Left ventricle myocardium inferior (tissue), 1 donor: ENCODE data around the gene COTL1. TPM values are rescaled to one million over a fixed set of nuclear protein-coding genes. Genes with fewer than 3 reads are reported as not detected.
A peak's percentile ranks its signal among the peaks of the same experiment; 100 is the strongest.

Source experiments
- DNase-seq: peaks from one replicate; pipeline ENCODE4 v3.0.0-alpha.2; 2020
- H3K27ac ChIP-seq: fragments of 200-600 bp; replicated peaks from 2 replicates; pipeline ENCODE4 v1.8.0; 2021
- H3K27me3 ChIP-seq: fragments of 200-600 bp; 2 replicates; pipeline ENCODE4 v1.8.0; 2021; ENCODE audit warnings: low read depth
- H3K36me3 ChIP-seq: fragments of 200-600 bp; 2 replicates; pipeline ENCODE4 v1.8.0; 2021
- H3K4me1 ChIP-seq: fragments of 200-600 bp; 2 replicates; pipeline ENCODE4 v1.8.0; 2021
- H3K4me3 ChIP-seq: fragments of 200-600 bp; 2 replicates; pipeline ENCODE4 v1.8.0; 2021; ENCODE audit warnings: mild to moderate bottlenecking, moderate library complexity
- H3K9me3 ChIP-seq: fragments of 200-600 bp; replicated peaks from 2 replicates; pipeline ENCODE4 v1.8.0; 2021
- intact Hi-C: fragments of 100-400 bp; cut with micrococcal nuclease; formaldehyde crosslinking; loops from one replicate; pipeline ENCODE4 v1.11.0; 2022
- total RNA-seq: library from RNA; stranded (reverse); fragmentation: NEBNext Ultra II Directional; extraction: Animal tissue kit (Norgen Biotek cat#: 25700); gene quantifications from one replicate; pipeline ENCODE4 v1.2.1, GENCODE V29; 2021
- TF ChIP-seq, protein P1 (sequence below): fragments of 200-600 bp; IDR thresholded peaks from 2 replicates; pipeline ENCODE4 v1.8.0; 2021; ENCODE audit warnings: antibody characterized with exemption, mild to moderate bottlenecking, borderline replicate concordance
- donor health status: DM: no; HTN: yes; CAD: no; lungs with severe emphysema.

Gene COTL1
- total RNA-seq, 1 donor from 2014 or later: 13.3 TPM

DNA sequence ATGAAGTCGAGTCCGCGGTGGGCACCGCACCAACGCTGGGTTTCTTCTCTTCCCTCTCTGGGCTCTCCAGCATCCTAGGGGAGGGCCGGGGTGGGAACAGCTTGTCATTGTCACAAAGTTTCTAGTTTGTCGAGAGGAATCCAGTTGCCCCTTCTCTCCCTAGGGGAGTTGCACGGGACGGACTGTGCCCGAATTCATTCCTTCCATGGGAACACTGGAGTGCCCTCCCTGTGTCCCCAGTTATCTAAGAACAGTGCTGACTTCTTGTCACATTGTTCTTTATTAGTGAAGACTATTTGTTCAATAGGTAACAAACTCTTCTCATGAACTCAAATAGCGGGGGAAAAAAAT is 31.6 kb upstream of the COTL1 start:
- peaks cover 37% of the 10 kb centered on the region for H3K36me3 ChIP-seq
- TF ChIP-seq, protein P1, sequence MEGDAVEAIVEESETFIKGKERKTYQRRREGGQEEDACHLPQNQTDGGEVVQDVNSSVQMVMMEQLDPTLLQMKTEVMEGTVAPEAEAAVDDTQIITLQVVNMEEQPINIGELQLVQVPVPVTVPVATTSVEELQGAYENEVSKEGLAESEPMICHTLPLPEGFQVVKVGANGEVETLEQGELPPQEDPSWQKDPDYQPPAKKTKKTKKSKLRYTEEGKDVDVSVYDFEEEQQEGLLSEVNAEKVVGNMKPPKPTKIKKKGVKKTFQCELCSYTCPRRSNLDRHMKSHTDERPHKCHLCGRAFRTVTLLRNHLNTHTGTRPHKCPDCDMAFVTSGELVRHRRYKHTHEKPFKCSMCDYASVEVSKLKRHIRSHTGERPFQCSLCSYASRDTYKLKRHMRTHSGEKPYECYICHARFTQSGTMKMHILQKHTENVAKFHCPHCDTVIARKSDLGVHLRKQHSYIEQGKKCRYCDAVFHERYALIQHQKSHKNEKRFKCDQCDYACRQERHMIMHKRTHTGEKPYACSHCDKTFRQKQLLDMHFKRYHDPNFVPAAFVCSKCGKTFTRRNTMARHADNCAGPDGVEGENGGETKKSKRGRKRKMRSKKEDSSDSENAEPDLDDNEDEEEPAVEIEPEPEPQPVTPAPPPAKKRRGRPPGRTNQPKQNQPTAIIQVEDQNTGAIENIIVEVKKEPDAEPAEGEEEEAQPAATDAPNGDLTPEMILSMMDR: no peak
- intact Hi-C loops: no loop called here

DNA sequence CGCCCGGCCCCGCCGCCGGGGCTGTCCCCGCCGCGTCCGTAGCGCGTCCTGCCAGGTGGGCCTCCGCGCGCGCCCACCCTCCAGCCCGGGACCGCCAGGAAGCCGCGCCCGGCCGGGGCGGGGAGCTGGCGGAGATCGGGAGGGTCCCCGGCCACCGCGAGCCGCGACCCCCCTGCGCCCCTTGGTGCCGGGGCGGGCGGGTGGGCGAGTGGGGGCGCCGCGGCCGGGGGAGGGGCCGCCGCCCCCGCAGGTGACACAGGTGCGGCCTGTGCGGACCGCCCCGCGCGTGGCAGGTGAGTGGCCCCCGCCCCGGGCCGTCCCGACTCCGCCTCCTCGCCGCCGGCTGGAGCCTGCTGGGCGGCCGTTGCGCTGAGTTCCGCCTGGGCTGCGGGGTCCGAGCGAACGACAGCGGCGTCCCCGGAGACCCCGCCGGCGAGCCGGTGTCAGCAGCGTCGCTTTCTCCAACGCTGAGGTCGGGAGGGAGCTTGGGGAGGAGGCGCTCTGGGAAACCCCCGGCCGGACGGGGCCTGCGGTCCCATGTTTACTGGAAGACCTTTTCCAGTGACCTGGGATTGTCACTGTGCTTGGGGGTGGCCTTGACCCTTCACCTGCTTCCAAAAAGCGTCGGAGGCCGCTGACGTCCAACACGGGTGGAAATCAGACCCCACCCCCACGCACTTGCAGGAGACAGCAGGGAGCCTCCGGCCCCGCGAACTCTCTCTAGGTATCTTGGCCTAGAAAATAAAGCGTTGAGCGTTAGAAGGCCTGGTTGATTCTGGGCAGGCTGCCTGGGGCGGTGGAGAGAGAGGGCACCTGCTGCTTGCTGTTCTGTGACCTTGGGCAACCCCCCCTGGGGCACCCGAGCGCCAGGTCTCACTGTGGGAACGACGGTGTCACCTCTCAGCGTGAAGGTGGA is 31.0 kb upstream of the COTL1 start:
- H3K4me3 ChIP-seq: peak overlapping the region; percentile 88

More for the DNA sequence above, 31.6 kb upstream of the COTL1 start:
- Histone ChIP-seq H3K27me3 (no peaks in the 10 kb centered on the region), H3K4me3 (peak overlapping the region; percentile 88), H3K9me3 (no peaks in the 10 kb centered on the region), H3K4me1 (peaks cover 49% of the 10 kb centered on the region), H3K27ac (peak overlapping the region; percentile 96)
- no peak for DNase-seq

DNA sequence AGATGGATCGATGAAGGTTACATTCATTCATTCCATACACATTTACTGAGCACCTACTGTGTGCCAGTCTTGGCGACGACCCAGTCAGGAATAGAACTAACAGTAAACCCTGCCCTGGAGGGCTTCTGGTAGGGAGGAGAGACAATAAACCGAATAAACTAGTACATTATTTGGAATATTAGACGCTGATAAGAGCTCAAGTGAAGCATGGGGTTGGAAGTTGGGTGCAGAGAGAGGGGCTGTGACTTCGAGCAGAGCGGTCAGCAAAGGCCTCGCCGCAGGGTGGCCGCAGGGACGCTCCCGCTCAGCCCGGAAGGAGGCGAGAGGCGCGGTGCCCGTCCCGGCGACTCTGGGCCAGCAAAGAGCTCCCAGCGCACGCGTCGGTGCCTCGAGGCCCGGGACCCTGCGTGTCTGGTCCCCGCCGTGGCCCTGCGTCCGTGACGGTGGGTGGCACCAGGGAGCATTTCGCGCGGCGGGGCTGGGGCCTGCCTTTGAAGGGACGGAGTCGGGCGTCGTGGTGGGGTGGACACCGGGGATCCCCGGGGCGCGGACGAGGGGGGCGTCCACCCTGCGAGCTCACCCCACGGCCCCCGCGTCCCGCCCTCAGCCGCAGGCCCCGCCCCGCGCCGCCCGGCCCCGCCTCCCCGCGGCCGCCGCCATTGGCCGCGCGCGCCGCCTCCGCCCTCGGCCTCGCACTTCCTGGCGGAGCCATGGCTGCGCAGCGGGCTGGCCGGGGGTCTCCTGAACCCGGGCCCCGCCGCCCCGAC is 30.1 kb upstream of the COTL1 start, which contains the start of gene KLHL36:
Gene KLHL36 (plus strand): TSS at position 684 of the 767 bp plus-strand sequence. CDS start 2,357 bp downstream, outside the sequence.
- H3K27ac ChIP-seq: peak within 1 kb of the TSS; percentile 96
- intact Hi-C loops: no loop called here
- peaks cover 22% of the 10 kb centered on the region for H3K36me3 ChIP-seq
- H3K4me1 ChIP-seq: peaks cover 58% of the 10 kb centered on the region
- peak; percentile 69 for DNase-seq
- H3K9me3 ChIP-seq: no peaks in the 10 kb centered on the region
- H3K4me3 ChIP-seq: peak within 1 kb of the TSS; percentile 88
- TF ChIP-seq, protein P1: no peak
- no peaks in the 10 kb centered on the region for H3K27me3 ChIP-seq

More for the DNA sequence above, 31.0 kb upstream of the COTL1 start:
- peaks cover 49% of the 10 kb centered on the region for H3K4me1 ChIP-seq
- peak overlapping the region; percentile 96 for H3K27ac ChIP-seq
- TF ChIP-seq, protein P1: no peak
- no peaks in the 10 kb centered on the region for H3K9me3 ChIP-seq
- DNase-seq: peak; percentile 69
- intact Hi-C loops: no loop called here
- H3K27me3 ChIP-seq: no peaks in the 10 kb centered on the region
- peaks cover 31% of the 10 kb centered on the region for H3K36me3 ChIP-seq

DNA sequence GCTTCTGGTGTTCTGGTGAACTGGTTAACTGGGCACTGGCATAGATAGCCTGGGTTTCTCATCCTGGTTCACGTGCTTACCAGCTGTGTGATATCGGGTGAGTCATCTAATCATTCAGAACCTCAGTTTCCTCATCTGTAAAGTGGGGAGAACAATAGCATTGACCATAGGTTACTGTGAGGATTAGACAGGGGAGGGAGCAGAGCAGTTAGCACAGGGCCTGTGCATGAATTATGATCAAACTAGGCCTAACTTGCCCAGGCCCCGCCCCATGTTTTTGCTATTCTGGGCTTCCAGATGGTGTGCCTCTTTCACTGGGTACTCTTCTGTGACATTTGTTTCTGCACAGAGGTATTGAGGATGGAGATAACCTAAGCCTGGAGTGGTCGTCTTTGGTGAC is 25.8 kb upstream of the COTL1 start:
- TF ChIP-seq, protein P1: no peak
- Histone ChIP-seq H3K36me3 (no peaks in the 10 kb centered on the region), H3K27ac (peak overlapping the region; percentile 89), H3K9me3 (no peaks in the 10 kb centered on the region), H3K4me3 (no peak overlapping the region), H3K4me1 (peaks cover 51% of the 10 kb centered on the region), H3K27me3 (no peaks in the 10 kb centered on the region)
- intact Hi-C loops: no loop called here
- no peak for DNase-seq

- H3K4me1 ChIP-seq: peaks cover 51% of the 10 kb centered on the region
- intact Hi-C loops: no loop called here
- TF ChIP-seq, protein P1: no peak
- peak overlapping the region; percentile 89 for H3K27ac ChIP-seq
- no peaks in the 10 kb centered on the region for H3K9me3 ChIP-seq
- H3K27me3 ChIP-seq: no peaks in the 10 kb centered on the region
- H3K36me3 ChIP-seq: no peaks in the 10 kb centered on the region
- DNase-seq: peak; percentile 76
- peak overlapping the region; percentile 47 for H3K4me3 ChIP-seq
Measured at GRCh38 chr16:84643180-84643583, 25.3 kb upstream of the COTL1 start.
